NCI-H82 (cell line): ENCODE results near the gene ARL6.
A peak's percentile ranks its signal among the peaks of the same experiment; 100 is the strongest.
"Not testable (repeated sequence)": the region's sequence is repeated elsewhere in the genome, so short reads cannot be mapped to it uniquely, and the experiment has no call there.

Source experiments
- DNase-seq: peaks from one replicate; lab custom pipeline; 2025; lab: John Stamatoyannopoulos, UW

Gene ARL6

DNA sequence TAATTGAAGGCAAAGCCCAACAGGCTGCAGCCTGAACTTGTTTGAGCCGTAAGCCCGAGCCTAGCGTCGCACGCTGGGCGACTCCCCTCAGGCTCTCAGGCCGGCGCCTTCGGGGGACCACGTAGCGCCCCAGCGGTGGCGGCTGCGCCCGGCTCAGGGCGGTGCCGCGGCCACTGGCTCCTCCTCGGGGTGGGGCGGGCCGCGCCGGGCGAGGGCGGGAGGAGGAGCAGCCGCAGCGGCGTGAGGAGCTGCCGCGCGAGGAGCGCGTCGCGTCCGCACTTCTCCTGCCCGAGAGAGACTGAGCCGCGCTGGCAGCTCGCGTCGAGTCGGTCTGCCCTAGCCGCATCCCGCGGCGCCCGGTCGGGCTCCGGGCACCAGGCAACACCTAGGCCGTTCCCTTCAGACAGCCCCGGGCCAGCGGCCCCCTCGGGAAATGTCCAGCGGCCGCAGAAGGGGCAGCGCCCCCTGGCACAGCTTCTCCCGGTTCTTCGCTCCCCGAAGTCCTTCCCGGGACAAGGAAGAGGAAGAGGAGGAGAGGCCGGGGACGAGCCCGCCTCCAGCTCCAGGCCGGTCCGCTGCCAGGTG, 57.3 kb downstream of the ARL6 start, which contains the start of gene CRYBG3:
CRYBG3 (plus strand) TSS at position 238 of the 585 bp plus-strand sequence; CDS start at position 434, 196 bp downstream.
- peak; percentile 93 for DNase-seq

DNA sequence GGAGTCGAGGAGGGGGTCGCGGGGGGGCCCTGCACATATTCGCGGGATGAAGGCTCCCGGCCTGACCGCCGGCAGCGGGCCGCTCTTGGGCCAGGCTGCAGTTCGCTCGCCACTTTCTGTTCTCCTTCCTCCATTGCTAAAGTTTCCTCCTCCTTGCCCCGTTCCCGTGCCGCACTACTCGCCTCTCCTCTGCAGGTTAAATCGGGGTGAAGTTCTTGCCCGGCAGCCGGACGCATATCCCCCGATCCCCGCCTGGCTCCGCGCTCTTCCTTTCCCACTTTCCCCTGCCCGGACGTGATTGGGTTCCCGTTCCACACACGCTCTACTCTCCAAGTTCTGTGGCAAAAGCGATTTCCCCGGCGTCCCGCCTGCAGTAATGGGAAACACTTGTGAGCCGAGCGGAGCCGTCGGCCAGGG, 57.8 kb downstream of the ARL6 start:
- peak; percentile 70 for DNase-seq

DNA sequence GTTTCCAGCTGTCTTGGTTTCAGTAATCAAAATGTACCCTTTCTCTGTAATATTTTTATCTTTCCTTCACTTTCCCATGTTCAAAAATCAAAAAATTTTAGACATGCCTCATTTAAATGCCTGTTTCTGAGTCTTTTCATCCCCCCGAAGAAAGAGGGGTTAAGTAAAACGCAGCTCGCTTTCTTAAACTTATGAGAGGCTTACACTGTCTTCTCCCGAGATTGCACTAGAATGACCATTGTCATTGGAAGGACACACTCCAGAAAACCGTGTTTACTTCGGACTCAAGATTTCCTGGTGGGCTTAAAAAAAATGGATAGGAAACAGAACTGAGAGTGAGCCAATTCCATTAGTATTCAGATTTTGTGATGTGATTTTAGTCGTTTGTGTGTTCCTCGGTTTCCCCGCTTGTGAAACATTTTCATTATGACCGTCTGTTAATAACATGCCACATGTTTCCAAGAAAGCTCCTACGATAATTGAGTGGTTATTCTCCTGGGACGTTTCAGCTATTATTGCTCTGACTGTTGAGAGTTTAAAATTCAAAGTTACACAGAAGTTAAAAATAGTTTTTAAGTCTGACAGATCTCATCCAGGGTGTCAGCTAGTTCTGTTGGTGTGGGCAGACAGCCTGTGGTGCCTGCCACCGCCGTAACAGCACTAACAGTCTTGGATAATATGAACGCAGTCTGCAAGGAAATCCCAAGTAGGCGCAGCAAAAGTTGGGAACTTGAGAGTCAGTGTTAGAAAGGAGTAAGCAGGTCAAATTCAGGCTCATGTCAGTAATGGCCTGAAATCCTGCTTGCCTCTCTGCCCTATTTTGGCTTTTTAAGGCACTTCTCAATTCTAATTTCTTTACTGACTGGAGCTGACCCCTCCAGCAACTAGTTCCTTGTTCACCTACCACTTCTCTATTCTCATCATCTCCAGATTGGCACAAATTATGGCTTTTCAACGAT, 58.8 kb downstream of the ARL6 start:
- DNase-seq, result peak; percentile 54

DNA sequence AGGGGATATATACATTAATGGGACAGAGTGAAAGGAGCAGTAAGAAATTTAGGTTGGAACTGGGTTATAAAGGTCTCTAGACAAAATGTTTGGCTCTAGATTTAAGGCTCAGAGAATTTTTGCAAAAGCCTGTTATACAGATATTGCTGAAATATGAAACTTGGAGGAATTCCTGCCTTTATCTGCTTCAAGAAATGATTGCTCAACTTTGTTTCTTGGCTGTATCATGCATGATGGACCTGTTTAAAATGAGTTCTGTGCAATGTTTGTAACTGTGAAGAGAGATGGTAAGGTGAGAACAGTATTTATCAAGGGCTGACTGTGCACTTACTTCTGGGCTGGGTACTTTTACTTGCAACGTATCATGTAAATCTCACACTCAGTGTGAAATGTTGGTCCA, 60.5 kb downstream of the ARL6 start:
- no peak for DNase-seq

DNA sequence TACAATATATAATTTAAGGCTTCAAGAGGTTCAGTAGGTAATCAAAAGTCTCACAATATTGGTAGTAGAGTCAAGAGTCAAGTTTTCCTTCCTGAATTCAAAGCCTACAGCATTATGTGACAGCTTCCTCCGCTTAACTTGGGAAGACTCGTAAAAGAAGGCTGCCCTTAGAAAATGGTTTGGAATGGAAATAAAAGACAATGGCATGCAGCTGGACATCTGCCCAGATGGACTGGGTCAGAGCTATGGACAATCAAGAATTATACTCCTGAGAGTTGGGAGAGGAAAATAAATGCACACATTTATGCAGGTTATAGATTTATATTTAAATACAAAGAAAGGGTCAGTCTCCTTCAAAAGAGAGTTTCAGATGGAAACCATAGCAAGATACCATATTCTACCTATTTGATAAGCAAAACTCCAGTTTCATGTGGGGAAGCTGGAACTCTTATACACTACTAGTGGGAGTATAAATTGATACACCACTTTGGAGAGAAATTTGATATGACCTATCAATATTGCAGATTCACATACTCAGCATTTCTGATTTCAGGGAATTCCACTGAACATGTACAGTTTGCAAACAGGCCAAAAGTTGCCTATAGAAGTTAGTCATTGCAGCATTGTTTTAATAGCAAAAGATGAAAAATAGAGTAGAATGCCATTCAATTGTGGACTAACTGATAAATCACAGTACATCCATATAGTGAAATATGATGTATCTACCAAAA, 63.3 kb downstream of the ARL6 start:
- DNase-seq, result no peak

DNA sequence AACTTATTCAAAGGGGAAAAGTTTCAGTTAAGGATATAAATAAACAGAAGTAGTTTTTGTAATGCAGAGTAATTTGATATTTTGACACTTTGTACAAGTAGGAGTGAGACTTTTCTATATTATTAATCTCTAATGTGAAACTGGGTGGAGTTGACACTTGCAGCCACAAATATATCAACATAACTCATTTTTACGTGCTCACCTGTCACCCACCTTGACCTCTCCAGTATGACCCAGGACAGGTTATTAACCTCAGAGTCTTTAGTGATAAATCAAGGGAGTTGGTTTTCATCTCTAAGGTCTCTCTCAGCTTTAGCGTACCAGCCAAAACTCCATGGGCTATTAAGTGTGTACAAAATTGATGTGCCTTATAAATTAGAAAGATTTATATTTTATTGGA, 64.6 kb downstream of the ARL6 start:
- no peak for DNase-seq

DNA sequence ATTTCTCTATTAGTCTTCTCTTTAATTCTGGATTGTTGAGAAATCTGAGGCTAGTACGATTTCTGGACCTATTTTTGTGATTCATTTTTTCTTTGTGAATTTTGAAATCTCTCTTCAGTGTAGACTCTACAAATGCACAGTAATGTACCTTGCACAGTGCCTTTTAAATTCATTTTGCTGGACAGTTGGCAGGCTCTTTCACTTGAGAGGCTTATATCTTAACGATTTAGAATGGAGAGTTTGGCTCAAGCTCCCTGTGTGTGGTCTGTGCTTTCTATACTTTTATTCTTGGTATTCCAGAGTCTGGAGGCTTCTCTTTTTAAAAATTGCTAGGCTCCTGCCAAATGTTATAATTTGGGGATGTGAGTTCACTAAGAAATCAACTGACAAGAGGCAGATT, 66.1 kb downstream of the ARL6 start:
- no peak for DNase-seq

DNA sequence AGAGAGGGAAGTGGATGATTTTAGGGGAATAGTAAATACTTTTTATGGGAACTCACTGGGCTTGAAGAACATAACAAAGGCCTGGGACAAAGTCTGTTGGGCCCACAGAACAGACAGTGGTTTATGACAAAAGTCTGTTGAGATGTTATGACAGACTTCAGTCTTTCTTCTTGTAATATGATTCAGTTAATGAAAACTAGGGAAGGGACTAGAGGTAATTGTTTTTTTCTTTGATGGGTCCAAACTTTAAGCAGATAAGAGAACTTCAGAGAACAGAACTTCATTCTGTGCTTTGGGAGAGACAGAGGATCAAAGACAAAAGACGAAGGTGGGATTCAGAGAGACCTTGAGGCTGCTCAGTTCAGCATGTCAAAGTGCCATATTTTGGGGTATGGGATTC, 66.6 kb downstream of the ARL6 start:
- no peak for DNase-seq

DNA sequence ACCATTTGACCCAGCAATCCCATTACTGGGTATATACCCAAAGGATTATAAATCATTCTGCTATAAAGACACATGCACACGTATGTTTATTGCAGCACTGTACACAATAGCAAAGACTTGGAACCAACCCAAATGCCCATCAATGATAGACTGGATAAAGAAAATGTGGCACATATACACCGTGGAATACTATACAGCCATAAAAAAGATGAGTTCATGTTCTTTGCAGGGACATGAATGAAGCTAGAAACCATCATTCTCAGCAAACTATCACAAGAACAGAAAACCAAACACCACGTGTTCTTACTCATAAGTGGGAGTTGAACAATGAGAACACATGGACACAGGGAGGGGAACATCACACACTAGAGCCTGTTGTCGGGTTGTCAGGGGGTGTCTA, 68.6 kb downstream of the ARL6 start:
- DNase-seq, result not testable (repeated sequence)

DNA sequence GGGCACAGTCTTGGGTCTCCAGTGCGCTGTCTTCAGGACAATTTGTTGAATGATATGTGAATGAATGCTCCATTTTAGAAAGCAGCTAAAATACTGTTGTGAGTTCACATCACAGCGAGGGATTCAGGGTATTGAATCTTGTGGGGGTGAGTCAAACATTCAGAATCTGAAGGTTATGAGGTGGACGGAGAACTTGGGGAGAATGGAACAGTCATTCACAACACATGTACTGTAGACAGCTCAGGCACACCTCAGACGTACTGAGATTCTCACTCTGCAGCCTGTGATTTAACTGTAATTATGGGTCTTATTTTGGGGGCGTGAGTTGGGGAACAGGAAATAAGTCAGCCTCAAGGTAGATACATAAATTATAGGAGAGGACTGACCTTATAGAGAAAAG, 71.2 kb downstream of the ARL6 start:
- no peak for DNase-seq

DNA sequence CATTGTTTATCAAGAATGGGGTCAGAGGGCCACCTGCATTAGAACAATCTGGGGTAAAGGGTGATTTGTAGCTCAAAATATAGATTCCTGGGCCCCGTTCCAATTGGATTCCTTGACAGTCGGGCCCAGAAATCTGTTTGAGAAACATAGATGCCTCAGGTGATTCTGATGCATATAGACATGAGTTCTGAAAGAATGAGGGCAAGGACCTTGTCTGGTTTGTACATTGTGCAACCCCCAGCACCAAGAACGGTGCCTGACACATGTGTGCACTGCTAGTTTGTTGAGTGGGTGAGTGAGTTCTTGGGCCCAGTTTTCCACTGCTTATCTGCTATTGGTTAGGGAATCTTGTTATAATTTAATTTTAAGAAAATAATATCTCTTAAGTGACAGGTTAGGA, 73.8 kb downstream of the ARL6 start:
- no peak for DNase-seq

DNA sequence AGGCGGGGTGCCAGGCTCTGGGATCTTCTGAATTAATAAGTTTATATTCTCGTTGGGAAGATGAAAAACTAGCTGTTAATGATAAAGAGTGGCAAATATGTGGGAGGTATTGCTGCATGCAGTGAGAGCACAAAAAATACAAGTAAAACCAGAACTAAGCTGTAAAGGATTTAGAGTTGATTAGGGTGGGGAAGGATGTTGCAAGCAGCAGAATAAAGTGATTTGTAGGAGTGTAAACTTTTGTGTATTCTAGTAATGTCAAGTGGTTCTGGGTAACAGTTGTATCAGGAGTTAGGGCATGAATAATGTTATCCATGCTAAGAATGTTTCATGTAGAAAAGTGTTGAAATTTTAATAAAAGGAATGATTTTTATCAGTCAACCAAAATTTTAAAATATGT, 75.4 kb downstream of the ARL6 start:
- no peak for DNase-seq

DNA sequence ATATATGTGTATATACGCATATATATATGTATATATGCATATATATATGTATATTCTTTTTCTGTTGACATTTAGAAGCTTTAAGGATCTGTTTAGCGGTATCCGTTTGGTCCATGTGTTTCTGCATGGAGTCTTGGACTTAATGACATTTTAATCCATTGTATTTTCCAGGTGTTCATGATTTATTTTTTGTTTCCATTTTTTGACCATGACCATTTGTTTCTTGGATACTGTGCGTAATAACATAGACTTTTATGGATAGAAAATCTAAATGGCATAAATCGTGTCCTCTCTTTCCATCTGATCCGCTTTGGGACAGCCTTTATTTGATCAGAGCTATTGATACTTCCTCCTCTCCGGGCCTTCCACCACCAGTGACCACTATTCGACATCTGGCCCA, 76.7 kb downstream of the ARL6 start:
- DNase-seq, result no peak

DNA sequence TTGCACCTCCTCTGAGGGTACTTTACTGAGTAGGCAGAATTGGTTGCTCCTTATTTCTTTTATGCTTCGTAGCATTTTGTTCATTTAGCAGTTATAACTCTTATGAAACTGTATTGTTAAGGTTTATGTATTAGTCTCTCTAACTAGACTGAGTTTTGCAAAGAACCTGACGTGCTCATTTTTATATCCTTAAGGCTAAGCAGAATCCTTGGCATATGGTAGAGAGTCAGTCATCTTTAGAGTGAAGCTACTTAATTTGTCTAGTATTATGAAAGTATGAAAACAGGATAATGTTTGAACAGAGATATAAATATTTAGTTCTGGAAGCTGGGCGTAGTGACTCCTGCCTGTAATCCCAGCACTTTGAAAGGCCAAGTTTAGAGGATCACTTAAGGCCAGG, 77.4 kb downstream of the ARL6 start:
- DNase-seq, result no peak

DNA sequence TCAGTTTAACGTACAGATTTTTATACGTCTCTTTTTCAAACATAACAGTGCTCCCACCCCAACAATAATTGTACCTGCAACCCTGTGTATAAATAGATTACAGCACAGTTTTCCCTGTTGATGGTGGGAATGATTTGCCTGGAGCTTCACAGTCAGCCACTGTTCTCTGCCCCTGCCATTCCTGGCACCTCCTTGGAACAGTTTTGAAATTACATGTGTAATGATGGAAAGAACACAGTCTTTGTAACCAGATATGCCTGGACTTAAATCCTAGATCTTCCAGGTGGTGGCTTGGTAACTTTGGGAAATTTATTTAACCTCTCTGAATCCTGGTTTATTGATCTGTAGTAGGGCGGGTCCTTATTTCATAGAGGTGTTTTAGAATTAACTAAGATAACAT, 84.2 kb downstream of the ARL6 start:
- DNase-seq, result no peak
